ENCODE measurements around the gene OSER1. TPM values are rescaled to one million over a fixed set of nuclear protein-coding genes. Genes with fewer than 3 reads are reported as not detected.

The OSER1 gene
- total RNA-seq, 1 experiment from 2014 or later, result 34.8 TPM

GRCh38 chr20:44160133-44160532, 50.4 kb downstream of the OSER1 start:
- no TSS peak for BruUV-seq (replicated peaks)
- H3F3A ChIP-seq (ENCODE audit: low read length, unreplicated experiment), result no peaks in the 10 kb centered on the region
- H3K9me3 ChIP-seq (ENCODE audit: low read length), result no peaks in the 10 kb centered on the region
- no peak overlapping the region for H3K9ac ChIP-seq (ENCODE audit: low read length)
- no peak for ATAC-seq
- H3K36me3 ChIP-seq (ENCODE audit: low read depth, low read length), result peaks cover 4% of the 10 kb centered on the region; the same call in 1 of the 2 replicates
- peaks cover 14% of the 10 kb centered on the region for H3K79me2 ChIP-seq (ENCODE audit: low read length)
- H4K20me1 ChIP-seq (ENCODE audit: low read length), result no peaks in the 10 kb centered on the region
- no peak overlapping the region for H3K4me3 ChIP-seq (ENCODE audit: low read length)
- H3K9me2 ChIP-seq (replicated peaks; ENCODE audit: low read length), result no peaks in the 10 kb centered on the region
- POLR2A ChIA-PET (ENCODE audit: unreplicated experiment), result no interaction called here
- CTCF ChIA-PET, result no interaction called here
- no peak for DNase-seq
- H2AFZ ChIP-seq (ENCODE audit: low read length), result no peak overlapping the region
- H3K27me3 ChIP-seq (ENCODE audit: low read length), result no peaks in the 10 kb centered on the region
- intact Hi-C loops (cut with micrococcal nuclease), result no loop called here
- H3K27ac ChIP-seq (ENCODE audit: low read length), result no peak overlapping the region
- peaks cover 16% of the 10 kb centered on the region for H3K4me1 ChIP-seq (ENCODE audit: insufficient read depth, low read length)
- H3K4me2 ChIP-seq (ENCODE audit: low read length), result no peak overlapping the region
- TF ChIP-seq EZH2 (IDR thresholded peaks at IDR 0.05; ENCODE audit: low read length, unreplicated experiment), result no peak
- no peak for TF ChIP-seq EZH2phosphoT487 (IDR thresholded peaks at IDR 0.05; ENCODE audit: borderline replicate concordance, low read length)
- TF ChIP-seq, protein P1, sequence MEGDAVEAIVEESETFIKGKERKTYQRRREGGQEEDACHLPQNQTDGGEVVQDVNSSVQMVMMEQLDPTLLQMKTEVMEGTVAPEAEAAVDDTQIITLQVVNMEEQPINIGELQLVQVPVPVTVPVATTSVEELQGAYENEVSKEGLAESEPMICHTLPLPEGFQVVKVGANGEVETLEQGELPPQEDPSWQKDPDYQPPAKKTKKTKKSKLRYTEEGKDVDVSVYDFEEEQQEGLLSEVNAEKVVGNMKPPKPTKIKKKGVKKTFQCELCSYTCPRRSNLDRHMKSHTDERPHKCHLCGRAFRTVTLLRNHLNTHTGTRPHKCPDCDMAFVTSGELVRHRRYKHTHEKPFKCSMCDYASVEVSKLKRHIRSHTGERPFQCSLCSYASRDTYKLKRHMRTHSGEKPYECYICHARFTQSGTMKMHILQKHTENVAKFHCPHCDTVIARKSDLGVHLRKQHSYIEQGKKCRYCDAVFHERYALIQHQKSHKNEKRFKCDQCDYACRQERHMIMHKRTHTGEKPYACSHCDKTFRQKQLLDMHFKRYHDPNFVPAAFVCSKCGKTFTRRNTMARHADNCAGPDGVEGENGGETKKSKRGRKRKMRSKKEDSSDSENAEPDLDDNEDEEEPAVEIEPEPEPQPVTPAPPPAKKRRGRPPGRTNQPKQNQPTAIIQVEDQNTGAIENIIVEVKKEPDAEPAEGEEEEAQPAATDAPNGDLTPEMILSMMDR (conservative IDR thresholded peaks at IDR 0.05; ENCODE audit: low read depth, low read length), result no peak

- no peak overlapping the region for H2AFZ ChIP-seq (ENCODE audit: low read length)
- H3K9me2 ChIP-seq (replicated peaks; ENCODE audit: low read length), result no peaks in the 10 kb centered on the region
- no peak overlapping the region for H3K27ac ChIP-seq (ENCODE audit: low read length)
- H4K20me1 ChIP-seq (ENCODE audit: low read length), result no peaks in the 10 kb centered on the region
- peaks cover 4% of the 10 kb centered on the region; the same call in 1 of the 2 replicates for H3K36me3 ChIP-seq (ENCODE audit: low read depth, low read length)
- no peaks in the 10 kb centered on the region for H3K9me3 ChIP-seq (ENCODE audit: low read length)
- DNase-seq, result no peak
- ChIA-PET POLR2A (ENCODE audit: unreplicated experiment) (no interaction called here), CTCF (no interaction called here)
- H3K9ac ChIP-seq (ENCODE audit: low read length), result no peak overlapping the region
- H3K79me2 ChIP-seq (ENCODE audit: low read length), result peaks cover 14% of the 10 kb centered on the region
- intact Hi-C loops (cut with micrococcal nuclease), result no loop called here
- no peaks in the 10 kb centered on the region for H3F3A ChIP-seq (ENCODE audit: low read length, unreplicated experiment)
- no peak for ATAC-seq
- no peak overlapping the region for H3K4me3 ChIP-seq (ENCODE audit: low read length)
- BruUV-seq (replicated peaks), result no TSS peak
- peaks cover 12% of the 10 kb centered on the region for H3K4me1 ChIP-seq (ENCODE audit: insufficient read depth, low read length)
- no peak for TF ChIP-seq EZH2phosphoT487 (IDR thresholded peaks at IDR 0.05; ENCODE audit: borderline replicate concordance, low read length)
- TF ChIP-seq, protein P1 (conservative IDR thresholded peaks at IDR 0.05; ENCODE audit: low read depth, low read length), result no peak
- TF ChIP-seq EZH2 (IDR thresholded peaks at IDR 0.05; ENCODE audit: low read length, unreplicated experiment), result no peak
- no peak overlapping the region for H3K4me2 ChIP-seq (ENCODE audit: low read length)
- H3K27me3 ChIP-seq (ENCODE audit: low read length), result no peaks in the 10 kb centered on the region
These were observed 50.9 kb downstream of the OSER1 start for GRCh38 chr20:44159711-44160110.

GRCh38 chr20:44159125-44159524, 51.4 kb downstream of the OSER1 start:
- no peak for TF ChIP-seq EZH2 (IDR thresholded peaks at IDR 0.05; ENCODE audit: low read length, unreplicated experiment)
- TF ChIP-seq EZH2phosphoT487 (IDR thresholded peaks at IDR 0.05; ENCODE audit: borderline replicate concordance, low read length), result no peak
- TF ChIP-seq, protein P1 (conservative IDR thresholded peaks at IDR 0.05; ENCODE audit: low read depth, low read length), result no peak
- BruUV-seq (replicated peaks), result no TSS peak
- intact Hi-C loops (cut with micrococcal nuclease), result no loop called here

More at GRCh38 chr20:44159125-44159524, 51.4 kb downstream of the OSER1 start:
- no peak overlapping the region for H3K9ac ChIP-seq (ENCODE audit: low read length)
- ChIA-PET POLR2A (ENCODE audit: unreplicated experiment) (no interaction called here), CTCF (no interaction called here)
- H3K4me2 ChIP-seq (ENCODE audit: low read length), result no peak overlapping the region
- no peak overlapping the region for H3K27ac ChIP-seq (ENCODE audit: low read length)
- peaks cover 9% of the 10 kb centered on the region for H3K79me2 ChIP-seq (ENCODE audit: low read length)
- H3K9me3 ChIP-seq (ENCODE audit: low read length), result no peaks in the 10 kb centered on the region
- peaks cover 6% of the 10 kb centered on the region for H3K4me1 ChIP-seq (ENCODE audit: insufficient read depth, low read length)
- H2AFZ ChIP-seq (ENCODE audit: low read length), result no peak overlapping the region
- DNase-seq (no peak), ATAC-seq (no peak)
- no peaks in the 10 kb centered on the region for H3K9me2 ChIP-seq (replicated peaks; ENCODE audit: low read length)
- no peaks in the 10 kb centered on the region for H3F3A ChIP-seq (ENCODE audit: low read length, unreplicated experiment)
- no peak overlapping the region for H3K4me3 ChIP-seq (ENCODE audit: low read length)
- no peaks in the 10 kb centered on the region for H4K20me1 ChIP-seq (ENCODE audit: low read length)
- H3K27me3 ChIP-seq (ENCODE audit: low read length), result no peaks in the 10 kb centered on the region
- H3K36me3 ChIP-seq (ENCODE audit: low read depth, low read length), result peaks cover 4% of the 10 kb centered on the region; the same call in 1 of the 2 replicates
